Keratinocyte (primary cell): ENCODE results near the gene PLAAT5.

Source experiments
- CTCF ChIP-seq, 3 experiments: IDR thresholded peaks in 1 of 3; conservative IDR thresholded peaks in 1 of 3; optimal IDR thresholded peaks in 1 of 3; 2 replicates in 2 of 3; 3 replicates in 1 of 3; pipeline versions ENCODE3 to v1.5.1; 2011; ENCODE audit warnings: low read length in 3 of 3, mild to moderate bottlenecking in 3 of 3, moderate library complexity in 2 of 3, control low read depth in 1 of 3, inconsistent platforms in 1 of 3; ENCODE audit not compliant: insufficient read depth in 2 of 3; ENCODE audit errors: extremely low read depth in 1 of 3
- EZH2 ChIP-seq: IDR thresholded peaks from one replicate; pipeline ENCODE4 v1.6.1; 2012; ENCODE audit warnings: inconsistent platforms, mild to moderate bottlenecking, low read length, moderate library complexity

- TF ChIP-seq EZH2 (no peak), CTCF (optimal IDR thresholded peaks at IDR 0.05 in 1 of 3, IDR thresholded peaks at IDR 0.05 in 1 of 3, conservative IDR thresholded peaks at IDR 0.05 in 1 of 3; ENCODE audit: extremely low read depth in 1 of 3, insufficient read depth in 2 of 3, low read length in 3 of 3) (no peak)
These were observed 25.1 kb upstream of the PLAAT5 start for GRCh38 chr11:63516109-63516508.
